Adrenal gland (tissue), 12 donors: ENCODE results near the gene LRRTM4. TPM values are rescaled to one million over a fixed set of nuclear protein-coding genes. Genes with fewer than 3 reads are reported as not detected.

Experiments used
- DNase-seq, 7 donors: peaks; one replicate each; pipeline ENCODE4 v3.0.0-alpha.2; 2019 to 2020
- H3K27ac ChIP-seq, 5 donors: fragments of 200-600 bp; sonication (generic) in 4 of 5; 1 replicate in 3 of 5; 2 replicates in 2 of 5; pipeline versions ENCODE4 v1.5.1 to v1.8.0; 2016 to 2020; ENCODE audit warnings: mild to moderate bottlenecking in 1 of 5
- H3K27me3 ChIP-seq: fragments of 200-600 bp; 2 replicates; pipeline ENCODE4 v1.8.0; 2021
- H3K36me3 ChIP-seq, 2 donors: fragments of 200-600 bp; replicated peaks in 1 of 2; 1 replicate in 1 of 2; 2 replicates in 1 of 2; pipeline versions ENCODE4 v1.5.1 to v1.8.0; 2018 to 2022
- H3K4me1 ChIP-seq, 2 donors: fragments of 200-600 bp; replicated peaks in 1 of 2; 1 replicate in 1 of 2; 2 replicates in 1 of 2; pipeline versions ENCODE4 v1.5.1 to v1.8.0; 2018 to 2021
- H3K4me3 ChIP-seq, 4 donors: fragments of 200-600 bp; sonication (generic) in 3 of 4; one replicate each; pipeline ENCODE4 v1.5.1; 2016 to 2018
- H3K9me3 ChIP-seq, 3 donors: fragments of 200-600 bp; sonication (generic) in 1 of 3; replicated peaks in 1 of 3; 1 replicate in 2 of 3; 2 replicates in 1 of 3; pipeline versions ENCODE4 v1.5.1 to v1.8.0; 2016 to 2021
- CTCF ChIP-seq, 6 experiments: fragments of 450-650 bp in 4 of 6; fragments of 200-600 bp in 2 of 6; sonication (generic) in 1 of 6; IDR thresholded peaks; 1 replicate in 5 of 6; 2 replicates in 1 of 6; pipeline versions ENCODE4 v1.5.1 to v1.8.0; 2016 to 2021; ENCODE audit warnings: antibody characterized with exemption in 6 of 6, mild to moderate bottlenecking in 2 of 6, moderate library complexity in 1 of 6
- POLR2A ChIP-seq, 2 donors: fragments of 450-650 bp; IDR thresholded peaks; one replicate each; pipeline ENCODE4 v1.6.1; 2017; ENCODE audit warnings: antibody characterized with exemption in 2 of 2, mild to moderate bottlenecking in 2 of 2, moderate library complexity in 1 of 2
- WGBS, 4 donors: extraction: QIAGEN DNeasy Blood & Tissue Kit in 2 of 4; methylation state at CpG; one replicate each; pipeline versions ENCODE4 v1.1.5 to v1.1.7; 2013 to 2017; 5-methylcytosine and 5-hydroxymethylcytosine counted together
- intact Hi-C, 2 donors: fragments of 100-400 bp; cut with DNase I; formaldehyde crosslinking; loops; one replicate each; pipeline versions ENCODE4 v1.14.1 to v1.15.0; 2022 to 2023
- polyA plus RNA-seq, 3 donors: library from polyadenylated mRNA; stranded (reverse); fragments of 200-250 nt in 2 of 3; fragments of 350-450 nt in 1 of 3; fragmentation: Illumina TruSeq in 1 of 3; extraction: RNeasy Lipid Tissue Mini Kit (QIAGEN cat#74804) in 1 of 3; gene quantifications; one replicate each; pipeline ENCODE4 v1.2.3, GENCODE V29; 2013 to 2014
- total RNA-seq, 9 donors: library from RNA; depleted of rRNA in 4 of 9; stranded (reverse); fragments of >200 nt in 4 of 9; fragments of 120-200 nt in 1 of 9; fragmentation: NEBNext Ultra II Directional in 1 of 9; extraction: Animal tissue kit (Norgen Biotek cat#: 25700) in 1 of 9; gene quantifications; one replicate each; pipeline versions ENCODE4 v1.1.0 to v1.2.4, GENCODE V29; 2013 to 2023
- donor health status: healthy with polysubstance abuse.
- donor health status: Bipolar disorder and iron deficiency.
- donor health status: DM: yes; HTN: yes; CAD: no.
- donor health status: DM: no; HTN: no; CAD: no.
- donor health status: DM: no; HTN: no; CAD: no.
- donor health status: DM: yes; HTN: yes; CAD: no.

The LRRTM4 gene
- total and polyA plus RNA-seq, 12 donors = 0.07 to 0.67 (median 0.43) TPM; not detected in 4

GRCh38 chr2:77228391-77228790 is 293.8 kb downstream of the LRRTM4 start:
- Histone ChIP-seq H3K27ac (no peak overlapping the region), H3K9me3 (no peaks in the 10 kb centered on the region), H3K27me3 (no peaks in the 10 kb centered on the region), H3K4me1 (peaks cover 0 to 5% of the 10 kb centered on the region in 2 donors), H3K36me3 (no peaks in the 10 kb centered on the region), H3K4me3 (no peak overlapping the region)
- peak in 5 of 7 donors; percentile 6 to 67 (median 50) for DNase-seq
- intact Hi-C loops = no loop called here
- 33 to 48% (median 43%) methylated on average over 1 of the region's 1 CpG for WGBS, 4 donors
- TF ChIP-seq CTCF (IDR thresholded peaks at IDR 0.05) = no peak
- no peak for TF ChIP-seq POLR2A (IDR thresholded peaks at IDR 0.05)

- no peaks in the 10 kb centered on the region for H3K4me1 ChIP-seq
- DNase-seq = no peak
- H3K4me3 ChIP-seq = no peak overlapping the region
- TF ChIP-seq POLR2A (IDR thresholded peaks at IDR 0.05) (no peak), CTCF (IDR thresholded peaks at IDR 0.05) (no peak)
- WGBS, 4 donors = 72 to 81% (median 74%) methylated on average over 3 of the region's 3 CpGs
- intact Hi-C loops = no loop called here
- H3K27ac ChIP-seq = no peak overlapping the region
- no peaks in the 10 kb centered on the region for H3K9me3 ChIP-seq
- H3K36me3 ChIP-seq = no peaks in the 10 kb centered on the region
- H3K27me3 ChIP-seq = no peaks in the 10 kb centered on the region
Measured at GRCh38 chr2:77210725-77211124, 311.5 kb downstream of the LRRTM4 start.

GRCh38 chr2:77207331-77207730 is 314.8 kb downstream of the LRRTM4 start:
- no peak for TF ChIP-seq POLR2A (IDR thresholded peaks at IDR 0.05)
- no peak for TF ChIP-seq CTCF (IDR thresholded peaks at IDR 0.05)
- intact Hi-C loops = no loop called here
- DNase-seq = no peak
- H3K27me3 ChIP-seq = no peaks in the 10 kb centered on the region
- no peak overlapping the region for H3K4me3 ChIP-seq
- no peaks in the 10 kb centered on the region for H3K4me1 ChIP-seq
- H3K27ac ChIP-seq = no peak overlapping the region
- WGBS, 4 donors = 66 to 82% (median 70%) methylated on average over 1 of the region's 1 CpG
- no peaks in the 10 kb centered on the region for H3K36me3 ChIP-seq
- H3K9me3 ChIP-seq = no peaks in the 10 kb centered on the region

- 82 to 89% (median 87%) methylated on average over 2 of the region's 2 CpGs for WGBS, 4 donors
Measured at GRCh38 chr2:77201755-77202154, 320.4 kb downstream of the LRRTM4 start.

More at GRCh38 chr2:77201755-77202154, 320.4 kb downstream of the LRRTM4 start:
- DNase-seq = no peak
- H3K36me3 ChIP-seq = no peaks in the 10 kb centered on the region
- intact Hi-C loops = no loop called here
- no peaks in the 10 kb centered on the region for H3K27me3 ChIP-seq
- no peak overlapping the region for H3K27ac ChIP-seq
- H3K4me3 ChIP-seq = no peak overlapping the region
- no peak for TF ChIP-seq POLR2A (IDR thresholded peaks at IDR 0.05)
- no peak for TF ChIP-seq CTCF (IDR thresholded peaks at IDR 0.05)
- H3K9me3 ChIP-seq = no peaks in the 10 kb centered on the region
- no peaks in the 10 kb centered on the region for H3K4me1 ChIP-seq
